Left ventricle myocardium inferior (tissue), 1 donor: Measurements from ENCODE around the gene STN1. TPM values are rescaled to one million over a fixed set of nuclear protein-coding genes. Genes with fewer than 3 reads are reported as not detected.

Experiments
- DNase-seq: peaks from one replicate; pipeline ENCODE4 v3.0.0-alpha.2; 2020
- H3K27ac ChIP-seq: fragments of 200-600 bp; replicated peaks from 2 replicates; pipeline ENCODE4 v1.8.0; 2021
- H3K27me3 ChIP-seq: fragments of 200-600 bp; 2 replicates; pipeline ENCODE4 v1.8.0; 2021; ENCODE audit warnings: low read depth
- H3K36me3 ChIP-seq: fragments of 200-600 bp; 2 replicates; pipeline ENCODE4 v1.8.0; 2021
- H3K4me1 ChIP-seq: fragments of 200-600 bp; 2 replicates; pipeline ENCODE4 v1.8.0; 2021
- H3K4me3 ChIP-seq: fragments of 200-600 bp; 2 replicates; pipeline ENCODE4 v1.8.0; 2021; ENCODE audit warnings: mild to moderate bottlenecking, moderate library complexity
- H3K9me3 ChIP-seq: fragments of 200-600 bp; replicated peaks from 2 replicates; pipeline ENCODE4 v1.8.0; 2021
- intact Hi-C: fragments of 100-400 bp; cut with micrococcal nuclease; formaldehyde crosslinking; loops from one replicate; pipeline ENCODE4 v1.11.0; 2022
- total RNA-seq: library from RNA; stranded (reverse); fragmentation: NEBNext Ultra II Directional; extraction: Animal tissue kit (Norgen Biotek cat#: 25700); gene quantifications from one replicate; pipeline ENCODE4 v1.2.1, GENCODE V29; 2021
- TF ChIP-seq, protein P1 (sequence below): fragments of 200-600 bp; IDR thresholded peaks from 2 replicates; pipeline ENCODE4 v1.8.0; 2021; ENCODE audit warnings: antibody characterized with exemption, mild to moderate bottlenecking, borderline replicate concordance
- donor health status: DM: no; HTN: yes; CAD: no; lungs with severe emphysema.

STN1 gene
- total RNA-seq, 1 donor from 2014 or later, result 30.7 TPM

DNA sequence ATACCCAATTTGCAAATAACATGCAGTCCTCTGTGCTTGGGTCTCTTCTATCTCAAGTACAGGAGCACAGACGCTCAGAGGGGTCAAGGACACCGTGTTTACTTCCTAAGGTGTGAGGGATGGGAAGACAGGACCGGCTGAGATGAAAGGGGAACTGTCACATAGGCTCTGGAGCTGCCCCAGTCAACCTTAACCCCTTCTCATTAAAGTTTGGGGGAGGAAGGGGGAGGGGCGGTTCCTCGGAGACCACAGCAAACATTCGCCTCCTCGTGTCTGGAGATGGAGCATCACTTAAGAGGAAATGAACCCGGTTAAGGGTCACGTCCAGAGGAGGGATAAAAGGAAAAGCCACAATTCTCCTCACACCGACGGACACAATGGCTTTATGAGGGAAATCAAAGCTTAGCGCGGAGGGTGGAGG lies 63.7 kb downstream of the STN1 start:
- Histone ChIP-seq H3K27ac (peak overlapping the region; percentile 87), H3K27me3 (no peaks in the 10 kb centered on the region), H3K9me3 (no peaks in the 10 kb centered on the region), H3K36me3 (no peaks in the 10 kb centered on the region), H3K4me3 (peak overlapping the region; percentile 87), H3K4me1 (peaks cover 68% of the 10 kb centered on the region)
- DNase-seq, result no peak
- intact Hi-C loops, result no loop called here
- TF ChIP-seq, protein P1, sequence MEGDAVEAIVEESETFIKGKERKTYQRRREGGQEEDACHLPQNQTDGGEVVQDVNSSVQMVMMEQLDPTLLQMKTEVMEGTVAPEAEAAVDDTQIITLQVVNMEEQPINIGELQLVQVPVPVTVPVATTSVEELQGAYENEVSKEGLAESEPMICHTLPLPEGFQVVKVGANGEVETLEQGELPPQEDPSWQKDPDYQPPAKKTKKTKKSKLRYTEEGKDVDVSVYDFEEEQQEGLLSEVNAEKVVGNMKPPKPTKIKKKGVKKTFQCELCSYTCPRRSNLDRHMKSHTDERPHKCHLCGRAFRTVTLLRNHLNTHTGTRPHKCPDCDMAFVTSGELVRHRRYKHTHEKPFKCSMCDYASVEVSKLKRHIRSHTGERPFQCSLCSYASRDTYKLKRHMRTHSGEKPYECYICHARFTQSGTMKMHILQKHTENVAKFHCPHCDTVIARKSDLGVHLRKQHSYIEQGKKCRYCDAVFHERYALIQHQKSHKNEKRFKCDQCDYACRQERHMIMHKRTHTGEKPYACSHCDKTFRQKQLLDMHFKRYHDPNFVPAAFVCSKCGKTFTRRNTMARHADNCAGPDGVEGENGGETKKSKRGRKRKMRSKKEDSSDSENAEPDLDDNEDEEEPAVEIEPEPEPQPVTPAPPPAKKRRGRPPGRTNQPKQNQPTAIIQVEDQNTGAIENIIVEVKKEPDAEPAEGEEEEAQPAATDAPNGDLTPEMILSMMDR, result no peak

DNA sequence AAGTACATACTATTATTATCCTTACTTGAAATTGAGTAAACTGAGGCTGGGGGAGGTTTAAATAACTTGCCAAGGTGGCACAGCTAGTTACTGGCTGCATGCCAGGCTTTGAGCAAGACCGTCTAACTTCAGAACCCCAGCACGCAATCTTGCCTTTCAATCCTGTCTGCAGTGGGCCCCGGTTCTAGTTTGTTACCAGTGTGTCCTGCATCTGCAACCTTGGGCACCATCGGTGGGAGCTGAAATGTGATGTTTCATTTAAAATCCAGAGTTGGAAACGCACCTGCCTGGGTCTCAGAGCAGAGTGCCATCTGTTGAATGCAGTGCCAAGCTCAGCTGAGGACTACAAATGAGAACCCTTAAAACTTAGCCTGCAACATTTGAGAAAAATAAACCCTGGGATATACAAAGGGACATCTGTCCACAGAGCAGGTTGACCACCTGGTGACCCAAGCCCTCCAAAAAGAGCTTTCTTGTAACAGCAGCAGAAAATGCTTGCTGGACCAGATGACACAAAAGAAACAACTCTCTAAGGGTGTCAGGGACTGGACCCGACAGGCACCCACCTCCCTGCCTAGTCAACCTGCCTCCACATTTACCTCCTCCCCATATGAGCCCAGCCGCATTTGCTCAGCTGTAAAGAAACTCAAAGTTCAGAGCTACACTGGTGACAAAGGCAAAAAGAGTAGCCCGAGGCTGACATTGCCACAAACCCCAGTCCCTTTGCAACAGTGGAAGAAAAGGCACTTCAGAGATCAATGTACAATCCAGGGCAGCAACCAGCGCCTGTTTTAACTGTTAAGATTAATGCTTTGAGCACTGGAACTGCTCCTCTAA lies 64.3 kb downstream of the STN1 start:
- H3K27me3 ChIP-seq, result no peaks in the 10 kb centered on the region
- H3K9me3 ChIP-seq, result no peaks in the 10 kb centered on the region
- TF ChIP-seq, protein P1, result no peak
- H3K4me1 ChIP-seq, result peaks cover 74% of the 10 kb centered on the region
- intact Hi-C loops, result no loop called here
- H3K36me3 ChIP-seq, result no peaks in the 10 kb centered on the region
- no peak for DNase-seq
- peak overlapping the region; percentile 87 for H3K27ac ChIP-seq
- H3K4me3 ChIP-seq, result peak overlapping the region; percentile 87

DNA sequence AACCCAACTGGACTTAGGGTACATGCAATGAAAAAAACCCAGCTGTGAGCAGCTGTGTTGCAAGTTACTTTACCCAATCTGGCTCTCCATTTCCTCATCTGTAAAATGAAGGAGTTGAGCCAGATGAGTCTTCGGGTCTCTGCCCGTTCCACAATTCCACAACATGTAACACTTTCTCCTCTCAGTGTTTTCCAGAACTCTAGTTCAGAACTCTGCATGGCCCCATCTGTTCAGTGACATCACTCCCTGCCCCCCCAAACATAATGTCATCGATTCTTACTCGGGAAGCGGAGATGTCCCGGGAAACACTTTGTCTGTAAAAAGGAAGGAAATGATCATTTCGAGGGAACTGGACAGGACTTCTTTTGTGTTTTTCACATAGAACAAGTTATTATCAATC lies 65.1 kb downstream of the STN1 start:
- Histone ChIP-seq H3K4me1 (peaks cover 79% of the 10 kb centered on the region), H3K4me3 (peak overlapping the region; percentile 87), H3K36me3 (no peaks in the 10 kb centered on the region), H3K27ac (peak overlapping the region; percentile 87), H3K27me3 (no peaks in the 10 kb centered on the region), H3K9me3 (no peaks in the 10 kb centered on the region)
- no peak for DNase-seq
- intact Hi-C loops, result no loop called here
- TF ChIP-seq, protein P1, result no peak

DNA sequence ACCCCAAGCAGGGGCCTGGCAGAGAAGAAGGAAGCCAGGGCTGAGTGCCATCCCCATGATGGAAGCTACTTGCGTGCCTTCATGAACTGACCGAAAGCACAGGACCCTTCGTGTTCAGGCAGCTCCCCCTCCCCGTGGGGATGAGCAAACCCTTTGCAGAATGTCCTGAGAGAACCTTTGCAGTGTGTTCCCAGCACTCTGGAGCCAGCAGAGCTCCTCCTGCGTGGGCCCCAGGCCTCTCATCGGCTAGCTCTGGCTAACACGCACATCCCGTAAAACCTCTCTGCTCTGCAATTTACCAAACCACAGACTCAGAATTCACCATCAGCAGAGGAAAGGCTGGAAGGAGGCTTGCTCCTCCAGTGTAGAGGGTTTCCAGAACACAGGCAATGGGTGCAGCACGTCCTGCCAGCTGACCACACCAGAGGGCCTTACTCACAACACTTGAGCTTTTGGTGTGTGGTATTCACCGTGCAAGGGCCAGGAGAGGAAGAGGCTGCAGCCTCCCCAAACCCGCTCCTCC lies 65.7 kb downstream of the STN1 start:
- peak; percentile 58 for DNase-seq
- intact Hi-C loops, result no loop called here
- TF ChIP-seq, protein P1, result no peak
- no peaks in the 10 kb centered on the region for H3K9me3 ChIP-seq
- H3K4me3 ChIP-seq, result peak overlapping the region; percentile 87
- H3K36me3 ChIP-seq, result no peaks in the 10 kb centered on the region
- peaks cover 79% of the 10 kb centered on the region for H3K4me1 ChIP-seq
- H3K27ac ChIP-seq, result peak overlapping the region; percentile 87
- H3K27me3 ChIP-seq, result no peaks in the 10 kb centered on the region

DNA sequence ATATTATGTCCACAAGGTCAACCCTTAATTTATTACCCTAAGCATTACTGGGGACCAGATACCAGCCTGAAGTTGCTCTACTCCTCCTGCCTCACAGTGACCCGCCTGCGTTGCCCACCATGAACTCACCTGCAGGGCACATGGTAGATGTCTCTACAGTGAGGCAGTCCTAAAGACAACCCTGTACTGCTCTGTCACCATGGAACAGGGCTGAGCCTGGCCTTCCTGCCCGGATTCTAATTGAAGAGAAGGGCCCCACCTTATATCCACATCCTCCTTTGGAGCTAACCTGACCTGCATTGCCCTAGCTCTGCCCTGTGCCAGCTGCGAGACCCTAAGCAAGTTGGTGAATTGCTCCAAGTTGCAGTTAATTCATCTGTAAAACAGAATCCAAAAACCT lies 66.7 kb downstream of the STN1 start:
- peaks cover 86% of the 10 kb centered on the region for H3K4me1 ChIP-seq
- H3K27me3 ChIP-seq, result no peaks in the 10 kb centered on the region
- H3K36me3 ChIP-seq, result no peaks in the 10 kb centered on the region
- no peak for DNase-seq
- no peaks in the 10 kb centered on the region for H3K9me3 ChIP-seq
- TF ChIP-seq, protein P1, result no peak
- H3K4me3 ChIP-seq, result no peak overlapping the region
- intact Hi-C loops, result no loop called here
- peak overlapping the region; percentile 87 for H3K27ac ChIP-seq
